ENCODE results near the gene TUT1.
A peak's percentile ranks its signal among the peaks of the same experiment; 100 is the strongest.

Gene TUT1

DNA sequence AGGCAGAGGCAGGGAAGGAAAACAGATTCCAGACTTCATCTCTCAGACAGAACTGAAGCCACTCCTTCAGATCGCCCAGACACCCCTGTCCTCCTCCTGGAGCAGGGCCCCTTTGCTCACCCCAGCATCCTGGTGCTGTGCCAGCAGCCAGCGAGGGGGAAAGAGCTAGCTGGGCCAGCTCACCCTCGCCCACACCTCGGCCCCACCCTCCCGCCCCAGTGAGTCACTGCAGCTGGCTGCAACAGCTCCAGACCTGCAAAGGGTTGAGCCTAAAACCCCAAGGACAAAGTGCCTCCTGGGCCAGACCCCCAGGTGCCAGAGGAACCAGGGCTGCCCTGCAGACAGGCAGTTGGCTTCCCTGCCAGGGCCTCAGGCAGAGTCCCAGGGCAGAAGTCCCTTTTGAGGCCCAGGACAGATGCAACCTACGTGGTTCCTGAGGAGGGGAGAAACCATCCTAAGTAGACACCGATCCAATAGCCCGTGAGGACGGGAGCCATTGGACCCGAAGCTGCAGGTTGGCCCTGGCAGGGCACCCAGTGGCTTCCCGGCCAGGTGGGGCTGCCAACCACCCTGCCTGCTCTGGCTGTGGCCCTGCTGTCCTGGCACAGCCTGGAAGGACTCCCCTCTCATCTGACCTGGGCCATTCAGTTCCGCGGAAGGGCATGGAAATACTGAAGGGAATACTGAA, 51.9 kb downstream of the TUT1 start:
- DNase-seq = peak in 1 of 2 experiments; percentile 38

DNA sequence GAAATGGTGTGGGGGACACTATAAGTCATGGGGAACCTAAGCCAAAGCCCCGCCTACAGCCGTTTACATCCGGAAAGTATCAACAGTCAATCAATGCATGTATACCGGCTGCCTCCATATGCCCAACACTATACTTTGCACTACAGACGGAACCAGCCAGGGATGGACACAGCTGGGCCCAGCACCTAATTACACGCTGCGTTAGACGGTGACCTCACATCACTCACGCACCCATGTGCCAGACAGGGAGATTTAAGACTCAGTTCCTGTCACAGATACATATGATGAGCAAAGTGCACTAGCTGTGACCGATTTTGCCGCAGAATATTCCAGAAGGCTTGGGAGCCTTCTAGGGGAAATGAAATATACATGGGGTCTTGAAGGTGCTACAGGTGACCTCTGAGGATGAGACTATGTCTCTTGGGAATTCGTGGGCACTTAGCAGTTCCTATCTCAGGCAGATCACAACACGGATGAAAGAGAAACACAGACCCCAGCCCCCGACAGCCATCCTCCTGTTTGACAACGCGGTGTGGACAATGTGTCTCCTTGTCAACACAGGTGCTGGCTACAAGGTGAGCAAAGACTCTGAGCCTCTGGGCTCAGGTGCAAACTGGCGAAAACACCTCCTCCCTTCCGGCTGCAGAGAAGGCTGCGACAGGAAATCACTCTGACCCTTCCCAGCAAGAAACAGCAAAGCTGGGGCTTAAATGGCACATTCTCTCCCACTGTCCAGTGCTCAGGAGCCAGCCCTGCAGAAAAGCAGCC, 52.7 kb downstream of the TUT1 start:
- no peak for DNase-seq

DNA sequence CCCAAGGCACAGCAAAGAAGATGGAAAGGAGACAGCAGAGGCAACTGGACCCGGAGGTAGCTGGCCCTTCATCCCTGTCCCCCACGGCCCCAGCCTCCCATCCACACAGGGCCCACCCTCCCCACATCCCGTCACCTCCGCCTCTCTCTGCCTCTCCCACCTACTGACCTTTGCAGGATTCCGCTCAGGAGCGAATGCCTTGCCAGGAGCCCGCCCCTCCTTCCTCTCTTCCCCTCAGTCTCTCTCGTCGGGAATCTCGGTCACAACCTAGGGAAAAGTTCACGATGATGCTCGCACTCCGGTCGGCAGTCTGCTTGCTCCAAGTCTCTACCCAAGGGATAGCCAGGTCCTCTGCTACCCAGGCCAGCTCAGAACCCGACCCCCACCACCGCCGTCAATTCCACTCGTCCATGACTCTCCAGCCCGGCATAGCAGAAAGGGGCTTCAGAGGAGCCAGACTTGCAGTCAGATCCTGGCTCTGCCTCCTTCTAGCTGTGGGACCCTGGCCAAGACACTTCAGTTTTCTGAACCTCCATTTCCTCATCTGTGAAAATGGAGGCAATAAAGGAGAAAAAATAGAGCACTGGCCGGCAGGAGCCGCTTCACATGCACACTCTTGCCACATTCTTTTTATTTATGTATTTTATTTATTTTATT, 54.9 kb downstream of the TUT1 start:
- DNase-seq = no peak

- DNase-seq = no peak
Observed at GRCh38 chr11:62535802-62536201, 55.5 kb downstream of the TUT1 start.

DNA sequence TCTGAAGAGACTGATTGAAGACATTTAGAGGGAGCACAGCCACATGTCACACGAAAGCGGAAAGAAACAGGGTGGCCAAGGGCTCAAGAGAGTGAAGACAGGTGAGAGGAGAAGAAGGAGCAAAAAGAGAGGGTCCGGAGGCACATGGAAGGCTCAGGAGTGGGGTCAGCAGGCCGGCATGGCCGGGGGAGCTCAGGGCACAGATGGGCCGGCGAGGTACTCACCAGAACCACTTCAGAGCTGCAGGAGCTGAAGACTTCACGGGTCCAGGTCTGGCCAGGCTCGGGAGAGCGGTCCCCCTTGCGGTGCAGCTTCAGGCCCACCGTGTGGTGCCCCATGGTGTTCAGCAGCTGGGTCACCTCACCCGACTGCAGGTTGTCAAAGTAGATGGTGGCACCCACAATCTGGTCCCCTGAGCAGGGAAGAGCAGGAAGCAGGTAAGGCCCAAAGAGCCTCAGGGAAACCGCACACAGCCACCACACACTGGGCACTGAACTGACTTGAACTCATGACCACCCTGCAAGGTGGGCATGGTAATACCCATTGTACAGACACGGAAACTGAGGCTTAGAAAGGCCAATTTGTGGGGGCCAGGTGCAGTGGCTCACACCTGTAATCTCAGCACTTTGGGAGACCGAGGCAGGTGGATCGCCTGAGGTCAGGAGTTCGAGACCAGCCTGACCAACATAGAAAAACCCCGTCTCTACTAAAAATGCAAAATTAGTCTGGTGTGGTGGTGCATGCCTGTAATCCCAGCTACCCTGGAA, 56.4 kb downstream of the TUT1 start:
- no peak for DNase-seq

- no peak for DNase-seq
Observed at GRCh38 chr11:62532096-62532495, 59.2 kb downstream of the TUT1 start.
